ENCODE results near the gene RAD51B. TPM values are rescaled to one million over a fixed set of nuclear protein-coding genes. Genes with fewer than 3 reads are reported as not detected.

RAD51B gene
- total and polyA plus RNA-seq, 9 of the 15 experiments (the other 6 are each of a cell fraction or from before 2014, with no cell fraction given), result 8.5 to 17.3 (median 11.3) TPM

GRCh38 chr14:68726093-68726695 is 906.6 kb downstream of the RAD51B start (continued):
- TF ChIP-seq FOXM1 (IDR thresholded peaks at IDR 0.05; ENCODE audit: low read depth), result peak; percentile 26; the same call in 1 of the 2 replicates
- TF ChIP-seq FOXM1 (CRISPR knock-in tag; IDR thresholded peaks at IDR 0.05; ENCODE audit: low read depth), result no peak
- TF ChIP-seq CC2D1A (IDR thresholded peaks at IDR 0.05), result peak; percentile 86
- no peak for TF ChIP-seq TFAM (CRISPR knock-in tag; conservative IDR thresholded peaks at IDR 0.05)
- no peak for TF ChIP-seq ETS2 (tag; IDR thresholded peaks at IDR 0.05; ENCODE audit: borderline replicate concordance, poor library complexity, severe bottlenecking)
- peak; percentile 82 for TF ChIP-seq ZNF766 (CRISPR knock-in tag; conservative IDR thresholded peaks at IDR 0.05)
- TF ChIP-seq ESRRA (IDR thresholded peaks at IDR 0.05; ENCODE audit: borderline replicate concordance, low read depth), result 0 out of 2 replicates have a peak, but pooled peaks have one; percentile 12
- no peak for TF ChIP-seq ZNF239 (CRISPR knock-in tag; IDR thresholded peaks at IDR 0.05)
- TF ChIP-seq SRSF9 (IDR thresholded peaks at IDR 0.05; ENCODE audit: borderline replicate concordance, low read depth, low read length), result no peak
- no peak for TF ChIP-seq ZNF445 (CRISPR knock-in tag; IDR thresholded peaks at IDR 0.05; ENCODE audit: low read depth)
- 0 out of 2 replicates have a peak, but pooled peaks have one; percentile 33 for TF ChIP-seq BCOR (IDR thresholded peaks at IDR 0.05)
- TF ChIP-seq MLLT1 (IDR thresholded peaks at IDR 0.05), result peak in 1 of 2 experiments; percentile 68; a peak in 1 of 4 replicates
- no peak for TF ChIP-seq ARID3A (IDR thresholded peaks at IDR 0.05; ENCODE audit: borderline replicate concordance, low read depth, low read length)
- peak; percentile 20; the same call in 1 of the 2 replicates for TF ChIP-seq MITF (IDR thresholded peaks at IDR 0.05)
- no peak for TF ChIP-seq ZNF212 (CRISPR knock-in tag; IDR thresholded peaks at IDR 0.05)
- no peak for TF ChIP-seq RBM34 (IDR thresholded peaks at IDR 0.05; ENCODE audit: borderline replicate concordance, insufficient read depth, low read length)

Data from K562 (cell line).